ENCODE data around the gene ZNF281. TPM values are rescaled to one million over a fixed set of nuclear protein-coding genes. Genes with fewer than 3 reads are reported as not detected.

The ZNF281 gene
- polyA plus RNA-seq, 1 experiment, result 17.7 TPM

DNA sequence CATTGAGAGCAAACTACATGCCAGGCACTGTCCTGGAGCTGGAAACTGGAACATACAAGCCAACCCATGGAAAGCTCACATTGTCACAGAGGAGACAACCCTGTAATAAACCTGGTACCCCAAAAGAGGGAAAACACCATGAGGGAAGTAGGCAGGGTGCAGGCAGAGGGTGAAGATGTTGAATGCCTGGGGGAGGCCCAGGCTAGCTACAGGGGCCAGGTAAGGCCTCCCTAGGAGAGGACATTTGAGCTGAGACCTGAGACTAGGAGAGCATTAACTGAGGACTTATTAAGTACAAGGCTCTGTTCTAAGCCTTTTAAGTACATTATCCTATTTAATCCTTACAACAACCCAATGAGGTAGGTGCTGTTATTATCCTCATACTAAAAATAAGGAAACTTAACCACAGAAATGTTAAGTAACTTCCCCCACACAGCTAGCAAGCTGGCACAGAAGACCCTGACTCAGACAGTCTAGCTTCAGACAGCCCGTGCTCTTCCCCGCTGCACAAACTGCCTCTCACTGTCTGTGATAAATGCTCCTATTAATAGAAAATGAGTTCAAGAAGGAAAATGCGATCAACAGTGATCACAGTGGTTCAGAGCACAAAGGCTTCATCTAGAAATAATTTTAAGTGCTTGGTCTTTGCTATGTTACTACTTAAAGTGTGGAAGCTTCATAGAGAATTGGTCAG lies 41.8 kb downstream of the ZNF281 start:
- DNase-seq (ENCODE audit: low read depth, low spot score), result peak; percentile 33
- H3K27me3 ChIP-seq (ENCODE audit: control insufficient read depth, insufficient read depth, low read length), result no peaks in the 10 kb centered on the region
- H3K27ac ChIP-seq (ENCODE audit: low read depth, low read length), result peak overlapping the region; percentile 50
- H3K9me3 ChIP-seq (ENCODE audit: control insufficient read depth, insufficient read depth, low read length), result no peaks in the 10 kb centered on the region
- ChIA-PET POLR2A (interaction anchor here (1.0 to 1.8 kb wide), 2 partner anchors 12 to 116 kb away, joined by 3 to 4 read pairs; no protein-coding TSS in a partner anchor), CTCF (interaction anchor here (0.6 to 1.6 kb wide), 4 partner anchors 61 to 254 kb away, joined by 3 to 6 read pairs (median 3); no protein-coding TSS in a partner anchor)
- TF ChIP-seq CTCF (IDR thresholded peaks at IDR 0.05; ENCODE audit: low read depth, low read length), result no peak
- no peak overlapping the region for H3K4me3 ChIP-seq (ENCODE audit: low read depth, low read length)

GRCh38 chr1:200366577-200367253 lies 43.1 kb downstream of the ZNF281 start:
- Histone ChIP-seq H3K27ac (ENCODE audit: low read depth, low read length) (no peak overlapping the region), H3K4me3 (ENCODE audit: low read depth, low read length) (no peak overlapping the region), H3K27me3 (ENCODE audit: control insufficient read depth, insufficient read depth, low read length) (no peaks in the 10 kb centered on the region), H3K9me3 (ENCODE audit: control insufficient read depth, insufficient read depth, low read length) (no peaks in the 10 kb centered on the region)
- DNase-seq (ENCODE audit: low read depth, low spot score), result no peak
- no peak for TF ChIP-seq CTCF (IDR thresholded peaks at IDR 0.05; ENCODE audit: low read depth, low read length)
- ChIA-PET CTCF (interaction anchor here (1.1 to 1.6 kb wide), 3 partner anchors 10 to 145 kb away, joined by 3 to 4 read pairs (median 3); no protein-coding TSS in a partner anchor), POLR2A (interaction anchor here (1.8 kb wide), 1 partner anchor 13 kb away, joined by 4 read pairs; no protein-coding TSS in a partner anchor)

- ChIA-PET POLR2A (interaction anchor here (0.6 to 1.0 kb wide), 2 partner anchors 14 to 63 kb away, joined by 4 to 8 read pairs; no protein-coding TSS in a partner anchor), CTCF (interaction anchor here (0.6 to 2.2 kb wide), 6 partner anchors 10 to 146 kb away, joined by 3 to 7 read pairs (median 4); no protein-coding TSS in a partner anchor)
- H3K9me3 ChIP-seq (ENCODE audit: control insufficient read depth, insufficient read depth, low read length), result no peaks in the 10 kb centered on the region
- H3K27ac ChIP-seq (ENCODE audit: low read depth, low read length), result no peak overlapping the region
- no peak for DNase-seq (ENCODE audit: low read depth, low spot score)
- no peak for TF ChIP-seq CTCF (IDR thresholded peaks at IDR 0.05; ENCODE audit: low read depth, low read length)
- no peak overlapping the region for H3K4me3 ChIP-seq (ENCODE audit: low read depth, low read length)
- H3K27me3 ChIP-seq (ENCODE audit: control insufficient read depth, insufficient read depth, low read length), result no peaks in the 10 kb centered on the region
These were observed 43.9 kb downstream of the ZNF281 start for GRCh38 chr1:200365897-200366426.

- DNase-seq (ENCODE audit: low read depth, low spot score), result no peak
These were observed 45.0 kb downstream of the ZNF281 start for GRCh38 chr1:200364831-200365230.

More at GRCh38 chr1:200364831-200365230, 45.0 kb downstream of the ZNF281 start:
- Histone ChIP-seq H3K9me3 (ENCODE audit: control insufficient read depth, insufficient read depth, low read length) (no peaks in the 10 kb centered on the region), H3K27ac (ENCODE audit: low read depth, low read length) (peak overlapping the region; percentile 57), H3K4me3 (ENCODE audit: low read depth, low read length) (no peak overlapping the region), H3K27me3 (ENCODE audit: control insufficient read depth, insufficient read depth, low read length) (no peaks in the 10 kb centered on the region)
- ChIA-PET CTCF (interaction anchor here (1.3 to 2.2 kb wide), 4 partner anchors 11 to 146 kb away, joined by 3 to 9 read pairs (median 5); no protein-coding TSS in a partner anchor), POLR2A (interaction anchor here (1.0 to 1.2 kb wide), 2 partner anchors 45 to 64 kb away, joined by 4 to 8 read pairs; partner anchors contain the start of gene ZNF281)
- no peak for TF ChIP-seq CTCF (IDR thresholded peaks at IDR 0.05; ENCODE audit: low read depth, low read length)
